Nephron progenitor cell (in vitro differentiated cells): Measurements from ENCODE around the gene UQCRC2.
"Not testable (repeated sequence)": the region's sequence is repeated elsewhere in the genome, so short reads cannot be mapped to it uniquely, and the experiment has no call there.

Source experiments
- DNase-seq: peaks from one replicate; pipeline ENCODE4 v3.0.0; 2021
- H3K27ac Mint-ChIP-seq: 2 replicates; pipeline ENCODE4 v1.8.0; 2021; ENCODE audit warnings: mild to moderate bottlenecking, moderate library complexity, mixed read lengths
- H3K27me3 Mint-ChIP-seq: 2 replicates; pipeline ENCODE4 v1.8.0; 2021; ENCODE audit warnings: mild to moderate bottlenecking, low read depth, mixed read lengths; ENCODE audit not compliant: poor library complexity
- H3K36me3 Mint-ChIP-seq: 2 replicates; pipeline ENCODE4 v1.8.0; 2021; ENCODE audit warnings: low read depth, mixed read lengths
- H3K4me1 Mint-ChIP-seq: 2 replicates; pipeline ENCODE4 v1.8.0; 2021; ENCODE audit warnings: mixed read lengths
- H3K4me3 Mint-ChIP-seq: 2 replicates; pipeline ENCODE4 v1.8.0; 2021; ENCODE audit warnings: mild to moderate bottlenecking, moderate library complexity, mixed read lengths
- H3K9me3 Mint-ChIP-seq: 2 replicates; pipeline ENCODE4 v1.8.0; 2021; ENCODE audit warnings: mild to moderate bottlenecking, moderate library complexity, mixed read lengths
- CTCF ChIP-seq: fragments of 200-600 bp; sonication (generic); IDR thresholded peaks from 2 replicates; pipeline ENCODE4 v1.5.0; 2021; ENCODE audit warnings: antibody characterized with exemption

Gene UQCRC2

GRCh38 chr16:22016927-22017326 lies 63.8 kb downstream of the UQCRC2 start:
- Mint-ChIP-seq H3K36me3 (no peaks in the 10 kb centered on the region), H3K9me3 (no peaks in the 10 kb centered on the region)

GRCh38 chr16:22018559-22018958 lies 65.4 kb downstream of the UQCRC2 start:
- no peaks in the 10 kb centered on the region for H3K9me3 Mint-ChIP-seq
- no peak for DNase-seq
- no peaks in the 10 kb centered on the region for H3K36me3 Mint-ChIP-seq
- no peaks in the 10 kb centered on the region for H3K4me1 Mint-ChIP-seq
- H3K27ac Mint-ChIP-seq: no peak overlapping the region
- no peak for TF ChIP-seq CTCF
- no peak overlapping the region for H3K4me3 Mint-ChIP-seq
- H3K27me3 Mint-ChIP-seq: no peaks in the 10 kb centered on the region

More at GRCh38 chr16:22016927-22017326, 63.8 kb downstream of the UQCRC2 start:
- Mint-ChIP-seq H3K27me3 (no peaks in the 10 kb centered on the region), H3K4me1 (no peaks in the 10 kb centered on the region), H3K27ac (no peak overlapping the region), H3K4me3 (no peak overlapping the region)
- no peak for DNase-seq
- TF ChIP-seq CTCF: no peak

GRCh38 chr16:22022151-22022550 lies 69.0 kb downstream of the UQCRC2 start:
- H3K4me3 Mint-ChIP-seq: no peak overlapping the region
- no peak overlapping the region for H3K27ac Mint-ChIP-seq
- H3K4me1 Mint-ChIP-seq: no peaks in the 10 kb centered on the region
- no peaks in the 10 kb centered on the region for H3K36me3 Mint-ChIP-seq
- DNase-seq: no peak
- no peaks in the 10 kb centered on the region for H3K9me3 Mint-ChIP-seq
- H3K27me3 Mint-ChIP-seq: no peaks in the 10 kb centered on the region
- no peak for TF ChIP-seq CTCF

- Mint-ChIP-seq H3K27ac (no peak overlapping the region), H3K27me3 (no peaks in the 10 kb centered on the region), H3K36me3 (no peaks in the 10 kb centered on the region), H3K4me3 (no peak overlapping the region), H3K9me3 (no peaks in the 10 kb centered on the region), H3K4me1 (no peaks in the 10 kb centered on the region)
- no peak for TF ChIP-seq CTCF
- DNase-seq: no peak
Observed at GRCh38 chr16:22023505-22023904, 70.3 kb downstream of the UQCRC2 start.

- H3K4me3 Mint-ChIP-seq, H3K27me3 Mint-ChIP-seq, H3K27ac Mint-ChIP-seq, DNase-seq, H3K4me1 Mint-ChIP-seq, H3K36me3 Mint-ChIP-seq, H3K9me3 Mint-ChIP-seq: not testable (repeated sequence)
Observed at GRCh38 chr16:22024785-22025184, 71.6 kb downstream of the UQCRC2 start.

GRCh38 chr16:22027633-22028032 lies 74.5 kb downstream of the UQCRC2 start:
- peaks cover 6% of the 10 kb centered on the region for H3K36me3 Mint-ChIP-seq
- H3K9me3 Mint-ChIP-seq: no peaks in the 10 kb centered on the region
- H3K27me3 Mint-ChIP-seq: no peaks in the 10 kb centered on the region
- no peak for DNase-seq
- H3K4me3 Mint-ChIP-seq: no peak overlapping the region
- H3K27ac Mint-ChIP-seq: no peak overlapping the region
- no peak for TF ChIP-seq CTCF
- H3K4me1 Mint-ChIP-seq: no peaks in the 10 kb centered on the region
